ENCODE measurements around the gene CLEC9A.

CLEC9A gene

DNA sequence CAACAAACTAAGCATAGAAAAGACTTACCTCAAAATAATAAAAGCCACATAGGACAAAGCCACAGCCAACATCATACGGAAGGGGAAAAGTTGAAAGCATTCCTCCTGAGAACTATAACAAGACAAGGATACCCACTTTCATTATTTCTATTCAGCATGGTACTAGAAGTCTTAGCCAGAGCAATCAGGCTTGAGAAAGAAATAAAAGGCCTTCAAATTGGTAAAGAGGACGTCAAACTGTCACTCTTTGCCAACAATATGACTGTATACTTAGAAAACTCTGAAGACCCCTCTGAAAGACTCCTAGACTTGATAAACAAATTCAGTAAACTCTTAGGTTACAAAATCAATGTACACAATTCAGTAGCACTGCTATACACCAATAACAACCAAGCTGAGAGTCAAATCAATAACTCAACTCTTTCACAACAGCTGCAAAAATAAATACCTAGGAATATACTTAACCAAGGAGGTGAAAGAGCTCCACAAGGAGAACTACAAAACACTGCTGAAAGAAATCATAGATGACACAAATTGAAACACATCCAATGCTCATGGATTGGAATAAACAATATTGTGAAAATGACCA lies 79.9 kb downstream of the CLEC9A start:
- TF ChIP-seq, protein P1, sequence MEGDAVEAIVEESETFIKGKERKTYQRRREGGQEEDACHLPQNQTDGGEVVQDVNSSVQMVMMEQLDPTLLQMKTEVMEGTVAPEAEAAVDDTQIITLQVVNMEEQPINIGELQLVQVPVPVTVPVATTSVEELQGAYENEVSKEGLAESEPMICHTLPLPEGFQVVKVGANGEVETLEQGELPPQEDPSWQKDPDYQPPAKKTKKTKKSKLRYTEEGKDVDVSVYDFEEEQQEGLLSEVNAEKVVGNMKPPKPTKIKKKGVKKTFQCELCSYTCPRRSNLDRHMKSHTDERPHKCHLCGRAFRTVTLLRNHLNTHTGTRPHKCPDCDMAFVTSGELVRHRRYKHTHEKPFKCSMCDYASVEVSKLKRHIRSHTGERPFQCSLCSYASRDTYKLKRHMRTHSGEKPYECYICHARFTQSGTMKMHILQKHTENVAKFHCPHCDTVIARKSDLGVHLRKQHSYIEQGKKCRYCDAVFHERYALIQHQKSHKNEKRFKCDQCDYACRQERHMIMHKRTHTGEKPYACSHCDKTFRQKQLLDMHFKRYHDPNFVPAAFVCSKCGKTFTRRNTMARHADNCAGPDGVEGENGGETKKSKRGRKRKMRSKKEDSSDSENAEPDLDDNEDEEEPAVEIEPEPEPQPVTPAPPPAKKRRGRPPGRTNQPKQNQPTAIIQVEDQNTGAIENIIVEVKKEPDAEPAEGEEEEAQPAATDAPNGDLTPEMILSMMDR (conservative IDR thresholded peaks at IDR 0.05), result no peak
- no peak overlapping the region for H3K27ac ChIP-seq

DNA sequence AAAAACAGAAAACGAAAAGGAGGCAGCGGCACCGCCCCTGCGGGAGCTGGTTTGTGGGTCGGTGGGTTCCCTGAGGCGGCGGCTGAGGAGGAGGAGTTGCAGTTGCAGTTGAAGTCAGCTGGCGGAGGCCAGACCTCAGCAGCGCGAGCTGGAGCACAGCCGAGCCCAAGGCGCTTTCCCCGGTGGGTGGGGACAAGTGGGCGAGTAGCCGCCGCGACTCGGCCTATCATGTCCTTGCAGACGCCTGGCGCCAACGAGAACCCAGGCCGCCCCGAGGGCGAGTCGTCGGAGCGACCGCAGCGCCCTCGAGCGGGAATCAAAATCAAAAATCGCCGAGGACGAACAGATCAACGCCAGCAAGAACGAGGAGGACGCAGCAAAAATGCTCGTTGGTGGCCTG lies 81.0 kb downstream of the CLEC9A start:
- TF ChIP-seq, protein P1 (conservative IDR thresholded peaks at IDR 0.05), result no peak
- no peak overlapping the region for H3K27ac ChIP-seq

DNA sequence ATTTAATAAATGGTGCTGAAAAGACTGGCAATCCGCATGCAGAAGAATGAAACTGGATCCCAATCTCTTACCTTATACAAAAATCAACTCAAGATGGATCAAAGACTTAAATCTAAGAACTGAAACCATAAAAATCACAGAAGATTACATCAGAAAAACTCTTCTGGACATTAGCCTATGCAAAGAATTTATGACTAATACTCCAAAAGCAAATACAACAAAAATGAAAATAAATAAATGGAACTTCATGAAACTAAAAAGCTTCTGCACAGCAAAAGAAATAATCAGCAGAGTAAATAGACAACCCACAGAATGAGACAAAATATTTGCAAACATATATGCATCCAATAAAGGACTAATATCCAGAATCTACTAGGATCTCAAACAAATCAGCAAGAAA lies 82.6 kb downstream of the CLEC9A start:
- TF ChIP-seq, protein P1 (conservative IDR thresholded peaks at IDR 0.05), result no peak
- H3K27ac ChIP-seq, result no peak overlapping the region

DNA sequence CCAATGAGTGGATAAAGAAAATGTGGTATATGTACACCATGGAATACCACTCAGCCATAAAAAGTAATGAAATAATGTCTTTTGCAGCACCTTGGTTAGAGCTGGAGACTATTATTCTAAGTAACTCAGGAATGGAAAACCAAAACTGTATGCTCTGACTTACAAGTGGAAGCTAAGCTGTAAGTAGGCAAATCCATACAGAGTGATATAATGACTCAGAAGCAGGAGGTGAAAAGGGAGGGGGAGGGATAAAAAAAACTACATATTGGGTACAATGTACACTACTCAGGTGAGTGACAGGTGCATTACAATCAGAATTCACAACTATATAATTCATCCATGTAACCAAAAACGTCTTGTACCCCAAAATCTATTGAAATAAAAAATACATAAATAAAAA lies 83.4 kb downstream of the CLEC9A start:
- no peak overlapping the region for H3K27ac ChIP-seq
- TF ChIP-seq, protein P1 (conservative IDR thresholded peaks at IDR 0.05), result no peak

DNA sequence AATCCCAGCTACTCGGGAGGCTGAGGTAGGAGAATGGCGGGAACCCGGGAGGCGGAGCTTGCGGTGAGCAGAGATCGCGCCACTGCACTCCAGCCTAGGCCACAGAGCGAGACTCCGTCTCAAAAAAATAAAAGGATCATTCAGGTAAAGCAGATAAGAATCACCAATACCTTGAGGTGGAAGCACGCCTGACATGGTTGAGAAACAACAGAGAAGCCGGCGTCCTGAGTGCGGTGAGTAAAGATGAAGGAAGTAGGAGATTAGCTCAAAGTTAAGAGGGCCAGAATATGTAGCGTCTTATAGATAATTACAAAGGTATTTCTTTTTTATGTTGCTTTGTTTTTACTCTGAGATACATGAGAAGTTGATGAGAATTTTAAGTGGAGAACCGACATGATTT lies 84.8 kb downstream of the CLEC9A start:
- no peak overlapping the region for H3K27ac ChIP-seq
- TF ChIP-seq, protein P1 (conservative IDR thresholded peaks at IDR 0.05), result no peak
